ENCODE results near the gene MIER2. TPM values are rescaled to one million over a fixed set of nuclear protein-coding genes. Genes with fewer than 3 reads are reported as not detected.

Gene MIER2
- total and polyA plus RNA-seq, 8 donors, result 5.8 to 29.6 (median 13.2) TPM

DNA sequence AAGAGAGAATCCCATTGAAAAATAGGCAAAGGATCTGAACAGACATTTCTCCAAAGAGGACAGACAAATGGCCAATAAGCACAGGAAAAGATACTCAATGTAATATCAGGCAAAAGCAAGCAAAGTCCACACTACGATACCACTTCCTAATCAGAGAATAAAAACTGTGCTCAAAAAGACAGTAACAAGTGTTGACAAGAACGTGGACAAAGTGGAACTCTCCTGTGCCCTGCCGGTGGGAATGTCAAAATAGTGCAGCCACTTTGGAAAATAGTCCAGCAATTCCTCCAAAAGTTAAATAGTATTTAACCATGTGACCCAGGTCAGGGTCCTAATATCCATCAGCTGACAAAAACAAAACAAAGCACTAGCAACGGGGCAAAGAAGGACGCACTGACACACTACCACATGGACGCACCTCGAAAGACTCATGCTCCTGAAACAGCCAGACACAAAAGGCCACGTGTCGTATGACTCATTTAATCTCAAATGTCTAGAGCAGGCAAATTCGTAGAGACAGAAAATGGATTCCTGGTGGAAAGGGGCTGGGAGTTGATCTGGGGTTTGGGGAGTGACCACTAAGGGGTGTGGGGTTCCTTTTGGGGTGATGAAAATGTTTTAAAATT lies 5.2 kb downstream of the MIER2 start:
- DNase-seq, result no peak
- H3K36me3 ChIP-seq, result peaks cover 2 to 36% (median 26%) of the 10 kb centered on the region in 4 donors
- WGBS, 5 donors, result 90 to 95% (median 94%) methylated on average over 10 of the region's 10 CpGs
- H3K27ac ChIP-seq, result no peak overlapping the region
- peaks cover 30 to 54% (median 37%) of the 10 kb centered on the region in 4 donors for H3K4me1 ChIP-seq
- no peak for TF ChIP-seq POLR2AphosphoS5 (IDR thresholded peaks at IDR 0.05)
- TF ChIP-seq, protein P1, sequence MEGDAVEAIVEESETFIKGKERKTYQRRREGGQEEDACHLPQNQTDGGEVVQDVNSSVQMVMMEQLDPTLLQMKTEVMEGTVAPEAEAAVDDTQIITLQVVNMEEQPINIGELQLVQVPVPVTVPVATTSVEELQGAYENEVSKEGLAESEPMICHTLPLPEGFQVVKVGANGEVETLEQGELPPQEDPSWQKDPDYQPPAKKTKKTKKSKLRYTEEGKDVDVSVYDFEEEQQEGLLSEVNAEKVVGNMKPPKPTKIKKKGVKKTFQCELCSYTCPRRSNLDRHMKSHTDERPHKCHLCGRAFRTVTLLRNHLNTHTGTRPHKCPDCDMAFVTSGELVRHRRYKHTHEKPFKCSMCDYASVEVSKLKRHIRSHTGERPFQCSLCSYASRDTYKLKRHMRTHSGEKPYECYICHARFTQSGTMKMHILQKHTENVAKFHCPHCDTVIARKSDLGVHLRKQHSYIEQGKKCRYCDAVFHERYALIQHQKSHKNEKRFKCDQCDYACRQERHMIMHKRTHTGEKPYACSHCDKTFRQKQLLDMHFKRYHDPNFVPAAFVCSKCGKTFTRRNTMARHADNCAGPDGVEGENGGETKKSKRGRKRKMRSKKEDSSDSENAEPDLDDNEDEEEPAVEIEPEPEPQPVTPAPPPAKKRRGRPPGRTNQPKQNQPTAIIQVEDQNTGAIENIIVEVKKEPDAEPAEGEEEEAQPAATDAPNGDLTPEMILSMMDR (IDR thresholded peaks at IDR 0.05), result no peak
- no peak for TF ChIP-seq POLR2A (IDR thresholded peaks at IDR 0.05)
- no peak for TF ChIP-seq EP300 (IDR thresholded peaks at IDR 0.05)
- intact Hi-C loops (cut with DNase I; ENCODE audit: low total_unique reads), result no loop called here
- no peaks in the 10 kb centered on the region for H3K27me3 ChIP-seq
- no peak overlapping the region for H3K4me3 ChIP-seq
- no peaks in the 10 kb centered on the region for H3K9me3 ChIP-seq

DNA sequence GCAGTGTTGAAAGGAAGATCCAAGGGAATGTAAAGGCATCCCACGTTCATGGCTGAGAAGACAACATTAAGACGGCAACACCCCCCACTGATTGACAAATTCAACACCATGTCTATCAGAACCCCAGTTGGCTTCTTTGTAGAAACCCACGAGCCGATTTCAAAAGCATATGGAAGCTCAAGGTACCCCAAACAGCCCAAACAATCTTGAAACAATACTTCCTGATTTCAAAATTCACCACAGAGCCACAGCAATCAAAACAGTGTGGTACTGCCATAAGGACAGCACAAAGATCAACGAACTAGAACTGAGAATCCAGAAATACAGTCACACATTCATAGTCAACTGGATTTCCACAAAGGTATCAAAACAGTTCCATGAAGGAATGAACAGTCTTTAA lies 6.2 kb downstream of the MIER2 start:
- TF ChIP-seq POLR2AphosphoS5 (IDR thresholded peaks at IDR 0.05) (no peak), POLR2A (IDR thresholded peaks at IDR 0.05) (no peak)
- no peaks in the 10 kb centered on the region for H3K27me3 ChIP-seq
- peaks cover 27 to 49% (median 32%) of the 10 kb centered on the region in 4 donors for H3K4me1 ChIP-seq
- peaks cover 6 to 43% (median 32%) of the 10 kb centered on the region in 4 donors for H3K36me3 ChIP-seq
- WGBS, 5 donors, result 81 to 90% (median 90%) methylated on average over 5 of the region's 5 CpGs
- no peak for DNase-seq
- H3K9me3 ChIP-seq, result no peaks in the 10 kb centered on the region
- H3K27ac ChIP-seq, result no peak overlapping the region
- no peak overlapping the region for H3K4me3 ChIP-seq
- intact Hi-C loops (cut with DNase I; ENCODE audit: low total_unique reads), result no loop called here

DNA sequence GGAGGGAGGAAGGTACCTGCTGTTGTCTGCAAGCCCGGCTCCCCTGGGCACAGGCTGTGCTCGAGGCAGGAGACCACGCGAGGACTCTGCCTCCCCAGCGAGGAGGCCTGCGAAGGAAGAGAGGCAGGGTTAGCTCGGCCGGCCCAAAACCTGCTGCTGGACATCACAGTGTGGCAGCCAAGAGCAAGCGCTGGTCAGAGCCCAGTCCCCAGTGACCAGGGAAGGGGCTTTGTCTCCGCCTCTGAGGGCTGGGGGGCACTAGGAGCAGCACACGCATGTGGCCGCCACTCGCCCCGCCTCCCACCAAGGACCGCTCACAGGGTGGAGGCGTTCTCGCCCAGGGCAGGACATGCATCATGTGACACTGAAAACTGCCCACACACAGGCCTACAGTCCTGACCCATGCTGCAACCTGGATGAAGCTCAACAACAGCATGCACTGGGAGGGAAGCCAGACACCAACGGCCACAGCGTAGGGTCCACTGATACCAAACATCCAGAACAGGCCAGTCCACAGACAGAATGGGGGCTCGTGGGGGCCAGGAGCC lies 8.5 kb downstream of the MIER2 start:
- Histone ChIP-seq H3K4me1 (peaks cover 5 to 26% (median 10%) of the 10 kb centered on the region in 4 donors), H3K27me3 (no peaks in the 10 kb centered on the region), H3K36me3 (peaks cover 10 to 52% (median 43%) of the 10 kb centered on the region in 4 donors), H3K9me3 (no peaks in the 10 kb centered on the region), H3K27ac (no peak overlapping the region), H3K4me3 (no peak overlapping the region)
- 86 to 90% (median 88%) methylated on average over 10 to 20 of the region's 20 CpGs for WGBS, 5 donors
- TF ChIP-seq EP300 (IDR thresholded peaks at IDR 0.05) (no peak), POLR2AphosphoS5 (IDR thresholded peaks at IDR 0.05) (no peak)
- no peak for DNase-seq
- intact Hi-C loops (cut with DNase I; ENCODE audit: low total_unique reads), result no loop called here

DNA sequence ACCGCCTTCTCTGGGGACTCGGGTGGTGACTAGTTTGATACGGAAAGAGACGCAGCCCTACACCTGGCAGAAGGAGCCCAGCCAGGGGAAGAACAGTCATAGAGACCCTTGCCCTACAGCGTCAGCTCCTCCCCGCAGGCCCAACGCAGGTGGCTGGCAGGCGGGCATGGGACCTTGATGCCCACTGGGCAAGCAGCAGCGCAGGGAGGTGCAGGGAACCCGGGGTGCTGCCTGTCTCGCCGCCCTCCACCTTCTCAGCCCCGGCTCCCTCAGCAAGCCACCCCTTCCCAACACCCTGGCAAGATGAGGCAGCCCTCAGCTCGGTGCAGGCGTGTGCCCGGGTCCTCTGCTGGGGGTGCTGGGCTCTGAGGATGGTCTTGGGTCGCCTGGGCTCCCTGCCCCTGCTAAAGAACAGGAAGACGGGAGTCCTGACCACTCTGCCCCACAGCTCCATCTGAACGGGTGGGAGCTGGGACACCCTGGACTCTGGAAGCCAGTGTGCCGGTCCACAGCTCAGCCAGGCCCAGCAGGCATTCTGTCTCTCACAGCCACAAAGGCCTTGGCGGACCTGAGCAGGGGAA lies 9.0 kb downstream of the MIER2 start:
- Histone ChIP-seq H3K27ac (no peak overlapping the region), H3K36me3 (peaks cover 14 to 54% (median 46%) of the 10 kb centered on the region in 4 donors), H3K4me1 (peaks cover 0 to 20% (median 4%) of the 10 kb centered on the region in 4 donors), H3K4me3 (no peak overlapping the region), H3K9me3 (peaks cover 0 to 4% (median under 1%) of the 10 kb centered on the region in 4 donors), H3K27me3 (no peaks in the 10 kb centered on the region)
- intact Hi-C loops (cut with DNase I; ENCODE audit: low total_unique reads), result no loop called here
- no peak for DNase-seq
- TF ChIP-seq EP300 (IDR thresholded peaks at IDR 0.05), result no peak
- TF ChIP-seq, protein P1 (IDR thresholded peaks at IDR 0.05), result no peak
- no peak for TF ChIP-seq POLR2A (IDR thresholded peaks at IDR 0.05)
- 91 to 97% (median 93%) methylated on average over 15 to 21 of the region's 21 CpGs for WGBS, 5 donors

DNA sequence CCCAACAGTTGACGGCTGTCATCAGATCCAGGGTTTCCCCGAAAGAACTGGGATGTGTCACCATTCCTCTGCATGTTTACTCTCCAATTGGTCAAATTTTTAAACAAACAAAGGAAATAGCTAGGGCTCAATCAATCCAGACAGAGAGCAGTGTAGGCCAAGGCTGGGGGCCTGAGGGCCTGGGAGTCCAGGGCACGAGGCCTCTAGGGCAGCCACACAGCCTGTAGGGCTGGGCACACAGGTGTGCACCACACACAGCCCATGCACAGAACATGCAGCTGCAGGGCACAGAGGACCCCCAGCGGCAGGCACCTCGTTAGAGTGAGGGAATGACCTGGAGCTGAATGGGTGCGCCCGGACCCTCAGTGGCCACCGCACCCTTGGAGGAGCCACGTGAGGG lies 9.5 kb downstream of the MIER2 start:
- intact Hi-C loops (cut with DNase I; ENCODE audit: low total_unique reads), result no loop called here
- Histone ChIP-seq H3K4me1 (peaks cover 0 to 15% (median 2%) of the 10 kb centered on the region in 4 donors), H3K4me3 (no peak overlapping the region), H3K9me3 (peaks cover 0 to 5% (median 2%) of the 10 kb centered on the region in 4 donors), H3K36me3 (peaks cover 19 to 55% (median 49%) of the 10 kb centered on the region in 4 donors), H3K27me3 (no peaks in the 10 kb centered on the region), H3K27ac (no peak overlapping the region)
- TF ChIP-seq POLR2A (IDR thresholded peaks at IDR 0.05), result no peak
- TF ChIP-seq, protein P1 (IDR thresholded peaks at IDR 0.05), result no peak
- no peak for DNase-seq
- WGBS, 5 donors, result 75 to 90% (median 83%) methylated on average over 9 of the region's 9 CpGs

All from stomach (tissue), 9 donors.